Fibroblast of mammary gland (primary cell): ENCODE measurements around the gene FRMD6.

Experiments
- DNase-seq: peaks from one replicate; pipeline ENCODE4 v3.0.0-alpha.2; 2010; ENCODE audit warnings: low read depth
- H3K4me3 ChIP-seq: 2 replicates; pipeline ENCODE4 v1.5.1; 2011; ENCODE audit warnings: low read depth, mild to moderate bottlenecking, low read length, moderate library complexity; ENCODE audit not compliant: control insufficient read depth
- CTCF ChIP-seq: conservative IDR thresholded peaks from 2 replicates; pipeline ENCODE4 v1.5.1; 2011; ENCODE audit warnings: low read depth, low read length, inconsistent platforms; ENCODE audit not compliant: control insufficient read depth, insufficient read depth

FRMD6 gene

GRCh38 chr14:51652168-51653078 is 713 bp downstream of the FRMD6 start:
- DNase-seq: no peak
- TF ChIP-seq CTCF: no peak
- H3K4me3 ChIP-seq: peak overlapping the region; percentile 79

- peak; percentile 52 for TF ChIP-seq CTCF
- peak; percentile 77 for DNase-seq
- peak overlapping the region; percentile 79 for H3K4me3 ChIP-seq
Observed at GRCh38 chr14:51653079-51653774, 1.5 kb downstream of the FRMD6 start.

GRCh38 chr14:51653775-51654532 is 2.2 kb downstream of the FRMD6 start:
- peak overlapping the region; percentile 79 for H3K4me3 ChIP-seq
- DNase-seq: peak; percentile 45
- TF ChIP-seq CTCF: no peak

GRCh38 chr14:51654533-51654845 is 2.8 kb downstream of the FRMD6 start:
- TF ChIP-seq CTCF: no peak
- H3K4me3 ChIP-seq: peak overlapping the region; percentile 79
- peak; percentile 52 for DNase-seq

- no peak overlapping the region for H3K4me3 ChIP-seq
- no peak for TF ChIP-seq CTCF
- peak; percentile 72 for DNase-seq
Observed at GRCh38 chr14:51657762-51658161, 6.1 kb downstream of the FRMD6 start.

- DNase-seq: no peak
- no peak for TF ChIP-seq CTCF
- H3K4me3 ChIP-seq: no peak overlapping the region
Observed at GRCh38 chr14:51658441-51659173, 6.9 kb downstream of the FRMD6 start.
